ENCODE measurements around the gene FAM241B.

FAM241B gene

DNA sequence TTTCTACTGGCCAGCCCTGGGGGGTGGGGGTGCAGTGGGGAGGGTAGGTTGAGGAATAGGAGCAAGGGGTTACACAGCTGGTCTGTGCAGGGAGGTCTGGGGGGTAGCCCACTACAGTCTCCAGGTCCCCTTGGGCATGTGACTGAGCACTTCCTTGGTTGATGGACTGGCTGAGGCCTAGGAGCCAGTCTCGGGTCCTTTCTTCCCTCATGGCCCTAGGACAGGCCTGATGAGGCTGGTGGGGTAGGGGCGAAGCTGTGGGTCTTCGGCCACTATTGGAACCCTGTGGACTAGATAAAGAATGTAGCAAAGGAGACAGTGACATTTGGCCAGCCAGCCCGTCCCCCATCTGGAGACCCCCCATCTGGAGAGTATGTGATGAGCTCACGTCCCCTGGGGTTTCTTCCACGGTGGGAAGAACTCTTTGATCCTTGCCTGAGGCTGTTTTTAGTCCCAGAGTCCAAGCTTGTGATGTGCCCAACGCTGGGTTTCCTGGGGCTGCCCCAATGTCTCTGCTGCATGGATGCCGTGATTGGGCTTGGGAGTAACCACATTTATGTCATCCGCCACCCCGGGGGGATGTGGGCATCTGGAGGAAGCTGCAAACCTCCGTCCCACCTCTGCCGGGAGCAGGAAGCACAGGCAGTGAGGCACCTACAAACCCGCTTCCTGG, 20.7 kb downstream of the FAM241B start:
- DNase-seq = no peak
- Histone ChIP-seq H3K4me3 (ENCODE audit: low read depth, low read length) (no peak overlapping the region), H3K36me3 (no peaks in the 10 kb centered on the region), H3K4me1 (no peaks in the 10 kb centered on the region), H3K27me3 (no peaks in the 10 kb centered on the region), H3K9me3 (no peaks in the 10 kb centered on the region)
- TF ChIP-seq, protein P1, sequence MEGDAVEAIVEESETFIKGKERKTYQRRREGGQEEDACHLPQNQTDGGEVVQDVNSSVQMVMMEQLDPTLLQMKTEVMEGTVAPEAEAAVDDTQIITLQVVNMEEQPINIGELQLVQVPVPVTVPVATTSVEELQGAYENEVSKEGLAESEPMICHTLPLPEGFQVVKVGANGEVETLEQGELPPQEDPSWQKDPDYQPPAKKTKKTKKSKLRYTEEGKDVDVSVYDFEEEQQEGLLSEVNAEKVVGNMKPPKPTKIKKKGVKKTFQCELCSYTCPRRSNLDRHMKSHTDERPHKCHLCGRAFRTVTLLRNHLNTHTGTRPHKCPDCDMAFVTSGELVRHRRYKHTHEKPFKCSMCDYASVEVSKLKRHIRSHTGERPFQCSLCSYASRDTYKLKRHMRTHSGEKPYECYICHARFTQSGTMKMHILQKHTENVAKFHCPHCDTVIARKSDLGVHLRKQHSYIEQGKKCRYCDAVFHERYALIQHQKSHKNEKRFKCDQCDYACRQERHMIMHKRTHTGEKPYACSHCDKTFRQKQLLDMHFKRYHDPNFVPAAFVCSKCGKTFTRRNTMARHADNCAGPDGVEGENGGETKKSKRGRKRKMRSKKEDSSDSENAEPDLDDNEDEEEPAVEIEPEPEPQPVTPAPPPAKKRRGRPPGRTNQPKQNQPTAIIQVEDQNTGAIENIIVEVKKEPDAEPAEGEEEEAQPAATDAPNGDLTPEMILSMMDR (IDR thresholded peaks at IDR 0.05; ENCODE audit: low read depth, low read length) = no peak

DNA sequence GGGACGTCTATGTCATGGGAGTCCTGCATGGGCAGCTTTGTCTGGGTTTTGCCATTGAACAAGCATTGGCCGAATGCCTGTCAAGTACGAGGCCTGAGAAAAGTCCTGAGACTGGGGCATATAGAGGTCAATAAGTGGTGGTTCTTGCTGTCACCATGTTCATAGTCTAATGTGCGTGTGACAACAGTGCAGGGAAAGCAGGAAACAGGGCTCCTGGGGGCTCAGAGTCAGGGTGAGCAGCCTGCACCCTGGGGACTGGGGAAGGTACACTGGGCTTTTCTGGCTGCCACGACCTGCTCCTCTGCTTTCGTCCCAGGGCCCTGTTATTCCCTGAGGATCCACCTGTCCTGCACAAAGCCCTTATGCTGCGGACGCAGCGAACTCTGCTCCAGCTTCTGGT, 21.3 kb downstream of the FAM241B start:
- Histone ChIP-seq H3K4me1 (no peaks in the 10 kb centered on the region), H3K27me3 (no peaks in the 10 kb centered on the region), H3K4me3 (ENCODE audit: low read depth, low read length) (no peak overlapping the region), H3K9me3 (no peaks in the 10 kb centered on the region), H3K36me3 (no peaks in the 10 kb centered on the region)
- TF ChIP-seq, protein P1 (IDR thresholded peaks at IDR 0.05; ENCODE audit: low read depth, low read length) = no peak
- no peak for DNase-seq

DNA sequence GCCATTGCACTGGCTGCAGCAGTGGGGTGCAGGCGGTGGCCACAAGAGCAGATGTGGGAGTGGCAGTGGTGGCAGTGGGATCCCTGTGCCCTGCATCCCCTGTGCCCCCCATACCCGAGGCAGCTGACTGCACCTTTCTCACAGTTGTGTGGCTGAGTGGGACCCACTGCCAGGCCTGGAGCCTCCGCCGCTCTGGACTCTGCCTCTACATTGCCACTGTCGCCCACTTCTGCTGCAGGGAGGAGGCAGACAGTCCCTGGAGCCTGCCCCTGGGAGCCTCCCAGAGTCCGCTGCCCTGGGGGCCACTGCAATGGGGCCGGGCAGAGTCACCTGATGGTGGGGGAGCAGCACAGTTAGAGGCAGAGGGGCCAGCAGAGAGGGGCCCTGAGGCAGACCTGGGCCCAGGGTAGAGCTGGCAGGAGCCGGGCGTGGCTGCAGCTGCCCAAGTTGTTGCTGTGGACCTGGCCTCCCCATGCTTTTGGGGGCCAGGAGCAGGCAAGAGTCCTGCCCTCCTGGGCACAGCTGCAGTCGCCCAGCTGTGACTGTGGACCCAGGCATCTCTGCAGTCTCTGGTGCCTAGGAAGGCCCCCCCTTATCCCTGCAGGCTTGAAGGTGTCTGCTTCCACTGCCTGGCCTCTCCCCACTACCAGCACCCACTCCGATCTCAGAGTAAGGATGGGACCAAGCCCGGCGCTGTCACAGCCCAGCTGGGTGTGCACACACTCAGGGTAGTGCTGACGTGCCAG, 22.2 kb downstream of the FAM241B start:
- TF ChIP-seq, protein P1 (IDR thresholded peaks at IDR 0.05; ENCODE audit: low read depth, low read length) = no peak
- Histone ChIP-seq H3K9me3 (no peaks in the 10 kb centered on the region), H3K27me3 (no peaks in the 10 kb centered on the region), H3K36me3 (no peaks in the 10 kb centered on the region), H3K4me1 (0 out of 2 replicates have a peak, but pooled peaks cover under 1% of the 10 kb centered on the region), H3K4me3 (ENCODE audit: low read depth, low read length) (no peak overlapping the region)
- DNase-seq = no peak

DNA sequence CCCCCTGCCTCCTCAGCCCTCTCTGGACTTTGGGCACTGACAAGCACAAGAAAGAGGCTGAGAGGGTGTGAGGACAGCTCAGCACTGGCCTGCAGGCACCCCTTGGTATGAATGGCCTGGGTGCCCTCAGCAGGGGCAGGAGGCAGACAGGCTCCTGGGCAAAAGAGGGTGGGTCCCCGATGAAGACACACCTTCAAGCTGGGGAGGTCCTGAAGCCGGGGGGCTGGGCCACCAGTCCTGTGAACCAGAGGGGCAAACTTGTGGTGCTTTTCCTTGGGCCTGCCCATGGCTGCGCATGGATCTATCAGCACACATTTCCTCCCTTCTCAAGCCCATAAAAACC, 22.8 kb downstream of the FAM241B start:
- no peak for DNase-seq
- H3K4me1 ChIP-seq = peaks cover 4% of the 10 kb centered on the region; the same call in 1 of the 2 replicates
- TF ChIP-seq, protein P1 (IDR thresholded peaks at IDR 0.05; ENCODE audit: low read depth, low read length) = no peak
- no peaks in the 10 kb centered on the region for H3K9me3 ChIP-seq
- H3K36me3 ChIP-seq = no peaks in the 10 kb centered on the region
- no peak overlapping the region for H3K4me3 ChIP-seq (ENCODE audit: low read depth, low read length)
- no peaks in the 10 kb centered on the region for H3K27me3 ChIP-seq

DNA sequence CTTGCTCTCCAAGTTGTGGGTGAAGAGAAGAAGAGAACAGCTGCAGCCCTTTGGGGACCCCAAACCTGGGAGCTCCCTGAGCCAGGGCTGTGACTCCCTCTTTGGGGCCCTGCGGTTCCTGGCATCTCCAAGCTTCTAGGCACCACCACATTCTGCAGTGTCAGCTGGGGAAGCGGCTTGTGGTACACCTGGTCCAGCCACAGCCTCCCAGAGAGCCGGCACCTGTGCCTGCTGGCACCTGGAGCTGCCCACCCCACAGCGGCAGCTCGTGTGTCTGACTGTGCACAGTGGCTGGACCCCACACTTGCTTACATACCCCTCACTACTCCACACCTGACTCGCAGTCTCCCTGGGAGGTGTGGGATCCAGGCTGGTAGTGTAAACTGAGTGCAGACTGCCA, 23.5 kb downstream of the FAM241B start:
- no peak overlapping the region for H3K4me3 ChIP-seq (ENCODE audit: low read depth, low read length)
- TF ChIP-seq, protein P1 (IDR thresholded peaks at IDR 0.05; ENCODE audit: low read depth, low read length) = no peak
- peaks cover 4% of the 10 kb centered on the region; the same call in 1 of the 2 replicates for H3K4me1 ChIP-seq
- no peaks in the 10 kb centered on the region for H3K27me3 ChIP-seq
- H3K36me3 ChIP-seq = no peaks in the 10 kb centered on the region
- DNase-seq = no peak
- no peaks in the 10 kb centered on the region for H3K9me3 ChIP-seq
